HG03354 (cell line): ENCODE data around the gene TOPORS.
A peak's percentile ranks its signal among the peaks of the same experiment; 100 is the strongest.
"Not testable (repeated sequence)": the region's sequence is repeated elsewhere in the genome, so short reads cannot be mapped to it uniquely, and the experiment has no call there.

ENCODE experiments used
- ATAC-seq: cut with Tn5 transposase; IDR thresholded peaks from one replicate; pipeline ENCODE4 v1.9.1; 2021; ENCODE audit warnings: mild to moderate bottlenecking; ENCODE audit not compliant: unreplicated experiment, poor library complexity, severe bottlenecking

Gene TOPORS

DNA sequence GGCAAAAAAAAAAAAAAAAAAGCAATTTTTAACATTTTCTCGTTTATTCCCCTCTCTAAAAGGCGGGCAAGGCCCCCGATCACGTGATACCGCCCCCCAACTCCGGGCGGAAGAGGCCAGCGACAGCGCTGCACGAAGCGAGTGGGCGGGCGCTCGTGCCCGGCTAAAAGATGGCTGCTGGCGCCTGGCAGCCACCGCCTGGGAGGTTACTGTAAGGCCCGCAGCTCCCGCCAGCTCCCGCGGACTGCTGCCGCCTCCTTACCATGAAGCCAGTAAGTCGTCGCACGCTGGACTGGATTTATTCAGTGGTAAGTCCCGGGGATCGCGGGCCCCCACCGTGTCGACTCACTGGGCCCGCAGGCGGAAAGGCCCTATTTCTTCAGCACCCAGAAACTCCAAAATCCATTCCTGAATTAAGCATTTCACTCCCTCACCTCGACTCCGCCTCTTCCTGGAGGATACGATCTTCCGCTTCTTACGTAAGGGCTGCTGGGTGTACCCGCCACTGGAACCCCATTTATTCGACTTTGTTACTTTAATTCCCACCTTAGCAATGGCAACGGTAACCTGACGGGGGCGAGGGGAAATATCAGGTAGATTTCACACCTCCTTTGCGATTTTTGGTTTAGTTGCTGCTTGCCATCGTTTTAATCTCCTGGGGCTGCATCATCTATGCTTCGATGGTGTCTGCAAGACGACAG, at the start of gene TOPORS, which contains the start of gene SMIM27:
Gene TOPORS, minus strand, starts transcription at position 415 of the 701 bp plus-strand sequence. Its CDS starts 150 bp downstream, at position 265.
Gene SMIM27, plus strand, starts transcription at position 156 of the 701 bp plus-strand sequence. Its CDS starts 108 bp downstream, at position 264.
- peak; percentile 73 for ATAC-seq

GRCh38 chr9:32599021-32599420, 46.6 kb upstream of the TOPORS start:
- ATAC-seq: not testable (repeated sequence)

- no peak for ATAC-seq
These were observed 44.5 kb upstream of the TOPORS start for GRCh38 chr9:32596936-32597335.

DNA sequence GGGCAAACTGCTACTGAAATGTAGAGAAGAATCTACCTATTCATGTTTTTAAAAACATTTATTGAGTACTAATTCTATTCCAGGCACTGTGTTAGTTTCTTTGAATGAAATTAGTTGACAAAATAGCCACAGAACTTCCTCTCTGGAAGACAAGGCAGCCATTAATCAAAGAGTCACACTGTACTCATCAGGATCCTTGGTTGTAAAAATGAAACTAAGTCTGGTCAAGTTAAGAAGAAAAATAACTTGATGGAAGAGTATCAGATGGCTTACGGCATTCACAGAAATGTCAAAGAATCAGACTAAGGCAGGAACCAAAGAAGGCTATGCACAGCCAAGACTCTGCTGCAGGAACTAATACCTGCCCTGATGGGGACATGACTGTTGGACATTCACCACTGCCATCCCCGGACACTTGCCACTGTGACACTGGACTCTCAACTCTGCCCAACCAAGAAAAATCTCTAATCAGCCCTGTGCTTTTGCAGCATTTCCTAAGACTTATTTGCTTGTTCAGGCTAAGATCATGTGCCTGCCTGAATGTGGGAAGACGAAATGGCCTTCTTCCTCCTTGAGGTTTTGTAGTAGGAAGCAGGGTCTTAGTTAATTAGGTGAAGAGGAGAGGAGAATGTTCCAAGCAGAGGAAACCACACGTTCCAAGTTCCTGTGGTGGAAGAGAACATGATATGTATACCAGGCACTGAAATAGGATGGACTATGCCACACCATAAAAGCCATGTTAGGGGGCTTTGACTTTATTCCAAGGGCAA, 43.9 kb upstream of the TOPORS start:
- ATAC-seq: no peak

DNA sequence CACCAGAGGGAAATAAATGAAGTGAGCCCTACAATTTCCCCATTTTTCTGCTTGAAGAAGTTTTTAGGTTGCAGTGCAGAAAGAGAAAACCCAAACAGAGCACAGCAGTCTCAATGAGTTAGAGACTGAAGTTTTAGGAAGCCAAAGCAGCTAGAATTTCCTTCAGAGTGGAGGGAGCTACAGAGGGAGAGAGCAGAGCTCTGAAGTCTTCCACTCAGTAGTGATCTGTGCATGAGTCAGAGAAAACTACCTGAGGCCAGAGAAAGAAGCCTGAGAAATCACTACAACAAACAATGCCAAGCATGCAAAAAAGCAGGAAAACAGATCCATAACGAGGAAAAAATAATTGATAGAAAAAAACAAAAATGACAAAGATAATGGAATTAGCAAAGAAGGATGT, 38.5 kb upstream of the TOPORS start:
- ATAC-seq: no peak

GRCh38 chr9:32590476-32590875, 38.1 kb upstream of the TOPORS start:
- no peak for ATAC-seq

DNA sequence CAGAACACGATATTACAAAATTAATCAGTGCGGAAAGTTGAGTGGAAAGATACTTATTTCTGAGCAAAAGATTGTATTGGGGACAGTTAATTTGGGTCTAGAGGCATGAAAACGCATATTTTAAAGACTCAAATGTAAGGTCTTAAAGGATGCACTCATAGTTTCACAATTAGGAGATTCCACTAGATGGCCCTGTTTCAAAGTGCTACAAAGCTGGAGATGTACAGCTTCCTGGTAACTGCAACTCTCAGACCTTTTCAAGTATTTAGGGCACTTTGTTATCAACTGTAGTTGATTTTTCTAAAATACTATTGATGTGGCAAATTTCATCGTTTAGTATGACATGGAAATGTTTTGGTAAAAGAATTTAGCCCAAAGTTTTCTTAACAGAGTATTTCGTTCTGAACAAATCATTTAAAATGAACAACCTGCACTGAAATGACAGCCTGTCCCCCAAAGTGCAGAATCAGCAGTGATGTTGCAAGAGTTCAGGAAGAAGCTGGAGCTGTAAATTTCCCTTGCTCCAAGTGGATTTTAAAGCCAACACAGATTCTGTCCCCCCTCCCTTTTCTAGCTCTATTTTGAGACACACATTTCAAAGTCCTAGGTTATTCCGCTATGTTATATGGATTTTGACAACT, 36.8 kb upstream of the TOPORS start:
- ATAC-seq: peak; percentile 73

GRCh38 chr9:32587901-32588300, 35.5 kb upstream of the TOPORS start:
- ATAC-seq: peak; percentile 65

- ATAC-seq: no peak
These were observed 32.4 kb upstream of the TOPORS start for GRCh38 chr9:32584784-32585183.

- peak; percentile 48 for ATAC-seq
These were observed 29.2 kb upstream of the TOPORS start for GRCh38 chr9:32581512-32582143.

GRCh38 chr9:32580631-32581300, 28.4 kb upstream of the TOPORS start:
- ATAC-seq: no peak

- peak; percentile 68 for ATAC-seq
These were observed 27.4 kb upstream of the TOPORS start for GRCh38 chr9:32579706-32580331.

GRCh38 chr9:32578976-32579375, 26.6 kb upstream of the TOPORS start:
- no peak for ATAC-seq

- no peak for ATAC-seq
These were observed 24.9 kb upstream of the TOPORS start for GRCh38 chr9:32577316-32577715.

DNA sequence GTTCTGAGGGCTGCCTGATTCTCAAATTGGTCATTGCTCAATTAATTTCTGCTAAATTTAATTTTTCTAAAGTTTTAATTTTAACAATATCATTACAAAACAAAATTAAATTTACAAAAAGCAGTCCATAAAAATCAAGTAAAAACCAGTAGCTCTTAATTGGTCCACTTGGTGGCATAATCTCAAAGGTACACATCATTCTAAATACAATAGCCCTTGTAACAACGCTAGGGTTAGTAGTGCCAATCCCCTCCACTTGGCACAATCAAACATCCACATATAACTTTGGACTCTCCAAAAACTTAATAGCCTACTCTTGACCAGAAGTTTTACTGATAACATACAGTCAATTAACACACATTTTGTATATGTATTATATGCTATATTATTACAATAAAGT, 22.5 kb upstream of the TOPORS start:
- no peak for ATAC-seq

DNA sequence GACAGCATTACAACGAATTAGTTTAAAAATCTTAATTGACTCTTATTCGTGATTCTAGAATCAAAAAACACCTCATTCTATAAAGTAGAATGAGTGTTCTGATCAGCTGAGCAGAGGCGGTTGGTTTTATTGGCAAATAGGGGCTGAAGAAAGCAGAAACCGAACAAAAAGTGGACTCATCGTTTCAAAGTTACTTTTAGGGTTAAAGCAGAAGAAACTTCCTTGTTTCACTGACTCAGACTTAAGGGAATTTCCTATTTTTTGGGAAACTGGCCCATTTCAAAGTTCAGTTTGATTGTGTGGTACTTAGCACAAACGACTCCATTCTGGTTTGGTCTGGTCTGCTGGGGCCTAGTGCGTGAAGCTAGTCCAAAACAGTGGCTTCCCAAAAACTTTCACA, 21.4 kb upstream of the TOPORS start:
- no peak for ATAC-seq

DNA sequence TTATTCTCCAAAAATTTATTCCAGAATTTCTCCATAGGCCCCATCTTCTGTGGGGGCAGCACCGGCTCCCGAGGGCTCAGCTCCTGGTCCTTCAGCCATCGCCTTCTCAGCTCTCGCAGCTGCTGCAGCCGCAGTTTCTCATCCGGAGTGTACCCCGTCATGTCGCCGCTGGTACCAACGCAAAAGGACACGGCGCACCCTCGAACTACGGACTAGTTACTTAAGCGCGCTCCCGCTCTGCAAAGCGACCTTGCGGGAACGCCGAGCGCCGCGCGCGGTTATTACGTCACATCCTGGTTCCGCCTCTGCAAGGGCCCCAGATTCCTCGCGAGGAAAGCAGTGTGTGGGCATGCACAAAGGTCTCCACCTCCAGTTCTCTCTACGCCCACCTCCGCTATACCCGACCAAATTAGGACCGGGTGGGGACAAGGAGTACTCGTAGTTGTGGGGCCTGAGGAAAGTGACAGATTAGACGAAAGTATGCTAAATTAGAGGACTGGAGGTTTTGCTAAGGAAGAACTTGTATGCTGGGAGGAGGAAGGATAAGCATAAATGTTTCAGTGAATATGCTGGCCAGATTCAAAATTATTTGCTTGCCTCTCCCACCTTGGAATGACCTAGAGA, 20.6 kb upstream of the TOPORS start, which contains the start of gene NDUFB6:
Gene NDUFB6, minus strand, starts transcription at position 260 of the 624 bp plus-strand sequence. Its CDS starts 99 bp downstream, at position 161.
- ATAC-seq: peak; percentile 88
